Lower lobe of right lung (tissue), 2 donors: ENCODE results near the gene SPATA2L. TPM values are rescaled to one million over a fixed set of nuclear protein-coding genes. Genes with fewer than 3 reads are reported as not detected.

ENCODE experiments used
- ATAC-seq, 2 donors: fragments of 200-7000 bp; cut with Tn5 transposase; one replicate each; pipeline ENCODE4 v1.9.1; 2020 to 2022; ENCODE audit warnings: mild to moderate bottlenecking in 2 of 2, moderate library complexity in 2 of 2
- DNase-seq: peaks from one replicate; pipeline ENCODE4 v3.0.0-alpha.2; 2020
- H3K27ac ChIP-seq: fragments of 200-600 bp; one replicate; pipeline ENCODE4 v1.8.0; 2022
- H3K27me3 ChIP-seq: fragments of 200-600 bp; one replicate; pipeline ENCODE4 v1.8.0; 2022; ENCODE audit warnings: low read depth
- H3K36me3 ChIP-seq: fragments of 200-600 bp; one replicate; pipeline ENCODE4 v1.8.0; 2022; ENCODE audit warnings: mild to moderate bottlenecking
- H3K4me1 ChIP-seq: fragments of 200-600 bp; one replicate; pipeline ENCODE4 v1.8.0; 2022
- H3K4me3 ChIP-seq: fragments of 200-600 bp; one replicate; pipeline ENCODE4 v1.8.0; 2022; ENCODE audit warnings: mild to moderate bottlenecking
- H3K9me3 ChIP-seq: fragments of 200-600 bp; one replicate; pipeline ENCODE4 v1.8.0; 2022
- intact Hi-C: fragments of 100-400 bp; cut with DNase I; formaldehyde crosslinking; loops from one replicate; pipeline ENCODE4 v1.11.0; 2022
- long read RNA-seq: library from polyadenylated mRNA; unstranded; transcript quantifications from one replicate; pipeline ENCODE4 v2.0.0, GENCODE V29; 2021
- total RNA-seq: library from RNA; stranded (reverse); fragmentation: NEBNext Ultra II Directional; extraction: Animal tissue kit (Norgen Biotek cat#: 25700); gene quantifications from one replicate; pipeline ENCODE4 v1.2.1, GENCODE V29; 2021
- TF ChIP-seq, protein P1 (sequence below): fragments of 200-600 bp; IDR thresholded peaks from one replicate; pipeline ENCODE4 v1.8.0; 2022; ENCODE audit warnings: antibody characterized with exemption, mild to moderate bottlenecking
- donor health status: DM: no; HTN: yes; CAD: no; lungs with severe emphysema.

Gene SPATA2L, protein sequence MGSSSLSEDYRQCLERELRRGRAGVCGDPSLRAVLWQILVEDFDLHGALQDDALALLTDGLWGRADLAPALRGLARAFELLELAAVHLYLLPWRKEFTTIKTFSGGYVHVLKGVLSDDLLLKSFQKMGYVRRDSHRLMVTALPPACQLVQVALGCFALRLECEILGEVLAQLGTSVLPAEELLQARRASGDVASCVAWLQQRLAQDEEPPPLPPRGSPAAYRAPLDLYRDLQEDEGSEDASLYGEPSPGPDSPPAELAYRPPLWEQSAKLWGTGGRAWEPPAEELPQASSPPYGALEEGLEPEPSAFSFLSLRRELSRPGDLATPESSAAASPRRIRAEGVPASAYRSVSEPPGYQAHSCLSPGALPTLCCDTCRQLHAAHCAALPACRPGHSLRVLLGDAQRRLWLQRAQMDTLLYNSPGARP
- total RNA-seq: 10.3 TPM
- long read RNA-seq, transcript SPATA2L-201 (3 exons, 2,335 nt): major isoform, 24 of 52 reads
- long read RNA-seq, partial matches to known transcripts: 1 of 52 reads
- long read RNA-seq, other reads (novel, unspliced or antisense): 25 of 52 reads

DNA sequence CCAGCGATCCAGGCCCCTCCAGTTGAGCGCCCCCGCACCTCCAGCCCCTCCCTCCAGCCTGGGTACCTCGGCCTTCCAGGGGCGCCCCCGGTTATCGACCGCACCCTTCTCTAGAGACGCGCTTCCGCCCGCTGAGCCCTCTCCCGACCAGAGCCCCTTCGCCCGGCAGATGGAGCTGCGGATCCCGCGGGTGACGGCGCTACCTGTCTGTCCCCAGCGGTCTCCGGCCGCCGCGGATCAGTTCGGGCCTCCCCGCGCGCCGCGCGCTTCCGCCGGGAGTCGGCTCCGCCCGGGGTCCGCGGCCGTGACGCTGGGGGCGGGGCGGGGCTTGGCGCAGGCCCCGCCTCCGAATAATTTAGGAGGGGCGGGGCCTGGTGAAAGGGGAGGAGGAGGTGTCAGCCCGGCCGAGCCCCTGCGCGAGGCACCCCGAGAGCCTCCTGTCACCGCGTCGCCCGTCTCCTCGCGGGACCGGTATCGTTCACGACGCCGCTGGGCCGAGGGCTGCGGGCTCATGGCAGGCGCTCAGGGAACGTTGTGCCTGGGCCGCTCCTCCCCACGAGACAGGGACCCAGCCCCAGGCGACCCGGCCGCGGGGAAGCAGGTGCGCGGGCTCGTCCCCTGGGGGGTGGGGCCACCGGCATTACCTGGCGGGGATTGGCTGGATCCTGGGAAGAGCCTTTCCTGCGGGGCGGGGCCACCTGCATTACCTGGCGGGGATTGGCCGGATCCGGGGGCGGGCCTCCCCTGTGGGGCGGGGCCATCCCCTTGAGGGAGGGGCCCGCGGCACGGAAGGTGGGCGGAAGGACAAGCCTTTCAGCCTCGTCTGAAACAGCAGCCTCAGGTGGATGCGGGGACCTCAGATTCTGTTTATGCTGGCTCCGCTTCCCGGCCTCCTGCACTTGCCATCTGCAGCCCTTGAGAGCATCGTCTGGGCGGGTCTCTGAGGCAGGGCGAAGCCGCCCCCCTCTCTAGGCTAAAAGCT, at the start of gene SPATA2L:
Gene SPATA2L, minus strand, starts transcription at position 281 of the 982 bp plus-strand sequence. CDS start 473 bp downstream, outside the sequence.
- H3K4me1 ChIP-seq: peaks cover 22% of the 10 kb centered on the region
- peak within 1 kb of the TSS; percentile 73 for H3K4me3 ChIP-seq
- DNase-seq (peak; percentile 96), ATAC-seq (peak; percentile 89 to 92)
- H3K9me3 ChIP-seq: no peaks in the 10 kb centered on the region
- TF ChIP-seq, protein P1, sequence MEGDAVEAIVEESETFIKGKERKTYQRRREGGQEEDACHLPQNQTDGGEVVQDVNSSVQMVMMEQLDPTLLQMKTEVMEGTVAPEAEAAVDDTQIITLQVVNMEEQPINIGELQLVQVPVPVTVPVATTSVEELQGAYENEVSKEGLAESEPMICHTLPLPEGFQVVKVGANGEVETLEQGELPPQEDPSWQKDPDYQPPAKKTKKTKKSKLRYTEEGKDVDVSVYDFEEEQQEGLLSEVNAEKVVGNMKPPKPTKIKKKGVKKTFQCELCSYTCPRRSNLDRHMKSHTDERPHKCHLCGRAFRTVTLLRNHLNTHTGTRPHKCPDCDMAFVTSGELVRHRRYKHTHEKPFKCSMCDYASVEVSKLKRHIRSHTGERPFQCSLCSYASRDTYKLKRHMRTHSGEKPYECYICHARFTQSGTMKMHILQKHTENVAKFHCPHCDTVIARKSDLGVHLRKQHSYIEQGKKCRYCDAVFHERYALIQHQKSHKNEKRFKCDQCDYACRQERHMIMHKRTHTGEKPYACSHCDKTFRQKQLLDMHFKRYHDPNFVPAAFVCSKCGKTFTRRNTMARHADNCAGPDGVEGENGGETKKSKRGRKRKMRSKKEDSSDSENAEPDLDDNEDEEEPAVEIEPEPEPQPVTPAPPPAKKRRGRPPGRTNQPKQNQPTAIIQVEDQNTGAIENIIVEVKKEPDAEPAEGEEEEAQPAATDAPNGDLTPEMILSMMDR: no peak
- peak within 1 kb of the TSS; percentile 86 for H3K27ac ChIP-seq
- no peaks in the 10 kb centered on the region for H3K27me3 ChIP-seq
- peaks cover 16% of the 10 kb centered on the region for H3K36me3 ChIP-seq
- intact Hi-C loops: loop anchor here (10.0 kb wide), 1 partner anchor 163 kb away; no protein-coding TSS in a partner anchor

DNA sequence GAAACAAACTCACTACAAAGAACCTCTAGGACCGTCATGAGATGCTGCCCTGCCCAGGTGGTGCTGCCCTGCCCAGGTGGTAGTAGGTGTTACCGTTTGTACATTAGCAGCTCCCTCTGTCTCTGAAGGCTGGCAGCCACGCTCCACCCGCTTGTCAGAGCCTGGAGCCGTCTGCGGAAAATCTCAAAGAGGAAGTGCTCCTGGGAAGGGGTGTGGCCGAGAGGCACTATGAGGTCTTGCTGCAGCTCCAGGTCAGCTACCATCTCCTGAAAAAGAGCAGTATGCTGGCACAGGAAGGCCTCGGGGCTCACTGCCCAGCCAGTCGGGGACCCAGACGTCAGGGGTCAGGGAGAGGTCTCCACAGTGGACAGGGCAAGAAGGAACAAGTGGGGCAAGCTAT, 48.1 kb upstream of the SPATA2L start:
- no peaks in the 10 kb centered on the region for H3K9me3 ChIP-seq
- H3K27ac ChIP-seq: no peak overlapping the region
- intact Hi-C loops: no loop called here
- peaks cover 6% of the 10 kb centered on the region for H3K4me1 ChIP-seq
- ATAC-seq: peak; percentile 67 to 77
- H3K27me3 ChIP-seq: no peaks in the 10 kb centered on the region
- peaks cover 4% of the 10 kb centered on the region for H3K36me3 ChIP-seq
- DNase-seq: peak; percentile 76
- TF ChIP-seq, protein P1: no peak
- no peak overlapping the region for H3K4me3 ChIP-seq

DNA sequence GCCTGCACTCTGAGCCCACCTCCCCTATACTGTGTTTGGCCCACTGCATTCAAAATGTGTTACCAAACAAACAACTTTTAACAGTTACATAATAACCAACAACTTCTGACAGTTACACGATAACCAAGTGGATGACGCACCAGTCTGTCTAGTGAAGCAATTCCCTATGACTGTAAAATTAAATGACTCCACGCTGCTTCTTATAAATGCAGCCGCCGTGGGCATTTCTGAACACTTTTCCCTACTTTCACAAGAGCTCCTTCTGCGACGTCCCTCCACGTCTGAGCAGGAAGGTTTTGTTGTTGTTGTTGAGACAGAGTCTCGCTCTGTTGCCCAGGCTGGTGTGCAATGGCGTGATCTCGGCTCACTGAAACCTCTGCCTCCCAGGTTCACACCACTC, 47.4 kb upstream of the SPATA2L start:
- ATAC-seq: peak in 1 of 2 donors; percentile 40
- TF ChIP-seq, protein P1: no peak
- Histone ChIP-seq H3K27ac (no peak overlapping the region), H3K4me3 (no peak overlapping the region), H3K9me3 (no peaks in the 10 kb centered on the region), H3K27me3 (no peaks in the 10 kb centered on the region), H3K36me3 (peaks cover 4% of the 10 kb centered on the region), H3K4me1 (peaks cover 6% of the 10 kb centered on the region)
- intact Hi-C loops: no loop called here
- no peak for DNase-seq

DNA sequence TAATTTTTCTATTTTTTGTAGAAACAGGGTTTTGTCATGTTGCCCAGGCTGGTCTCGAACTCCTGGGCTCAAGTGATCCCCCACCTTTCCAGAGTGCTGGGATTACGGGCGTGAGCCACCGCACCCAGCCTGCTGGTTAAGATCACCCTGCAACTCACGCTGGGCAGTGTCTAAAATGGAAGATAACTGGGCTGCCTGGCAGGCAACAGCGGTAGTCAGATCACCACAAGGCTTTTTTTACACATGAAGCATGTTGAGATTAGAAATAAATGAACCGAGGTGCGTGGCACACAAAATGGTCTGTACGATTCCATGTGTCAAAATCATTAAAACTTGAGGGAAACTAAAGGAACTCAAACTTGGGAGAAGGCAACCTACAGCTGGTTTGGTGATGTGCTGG, 46.6 kb upstream of the SPATA2L start:
- ATAC-seq: no peak
- Histone ChIP-seq H3K4me3 (no peak overlapping the region), H3K27me3 (no peaks in the 10 kb centered on the region), H3K4me1 (peaks cover 6% of the 10 kb centered on the region), H3K27ac (no peak overlapping the region), H3K9me3 (no peaks in the 10 kb centered on the region), H3K36me3 (peaks cover 4% of the 10 kb centered on the region)
- TF ChIP-seq, protein P1: no peak
- intact Hi-C loops: no loop called here
- DNase-seq: no peak

DNA sequence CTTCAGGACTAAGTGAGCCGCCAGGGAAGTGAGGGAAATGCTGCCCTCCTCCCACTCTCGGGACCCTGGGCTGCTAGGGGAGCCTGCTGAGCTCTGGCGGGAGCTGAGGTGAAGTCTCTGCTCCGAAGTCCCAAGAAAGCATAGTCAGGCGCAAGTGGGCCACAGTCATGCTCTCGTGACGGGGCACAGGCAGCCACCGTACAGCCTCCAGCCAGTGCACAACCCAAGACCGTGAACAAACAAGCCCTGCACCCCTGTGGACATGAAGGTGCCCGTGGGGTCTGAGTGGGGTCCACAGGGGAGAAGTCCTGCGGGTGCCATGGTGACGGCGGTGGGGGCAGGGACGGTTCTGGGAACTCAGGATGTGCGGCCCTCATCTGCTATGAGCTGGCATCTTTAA, 44.5 kb upstream of the SPATA2L start:
- H3K4me3 ChIP-seq: no peak overlapping the region
- intact Hi-C loops: no loop called here
- TF ChIP-seq, protein P1: no peak
- ATAC-seq (no peak), DNase-seq (no peak)
- no peak overlapping the region for H3K27ac ChIP-seq
- no peaks in the 10 kb centered on the region for H3K27me3 ChIP-seq
- no peaks in the 10 kb centered on the region for H3K9me3 ChIP-seq
- H3K36me3 ChIP-seq: peaks cover 8% of the 10 kb centered on the region
- peaks cover 6% of the 10 kb centered on the region for H3K4me1 ChIP-seq
